Mucosa of rectum (tissue), 2 donors: ENCODE data around the gene PAAF1.
A peak's percentile ranks its signal among the peaks of the same experiment; 100 is the strongest.

ENCODE experiments used
- H3K27ac ChIP-seq, 2 donors: one replicate each; pipeline ENCODE4 v1.7.0; 2013; ENCODE audit warnings: inconsistent platforms in 2 of 2, low read depth in 2 of 2, low read length in 2 of 2
- H3K27me3 ChIP-seq, 2 donors: one replicate each; pipeline ENCODE4 v1.7.0; 2013; ENCODE audit warnings: low read length in 2 of 2; ENCODE audit not compliant: control insufficient read depth in 2 of 2, insufficient read depth in 2 of 2
- H3K36me3 ChIP-seq, 2 donors: one replicate each; pipeline ENCODE4 v1.7.0; 2013; ENCODE audit warnings: low read length in 2 of 2; ENCODE audit not compliant: control insufficient read depth in 2 of 2, insufficient read depth in 2 of 2
- H3K4me1 ChIP-seq, 2 donors: one replicate each; pipeline ENCODE4 v1.7.0; 2013; ENCODE audit warnings: low read length in 2 of 2, mild to moderate bottlenecking in 1 of 2; ENCODE audit not compliant: control insufficient read depth in 2 of 2, insufficient read depth in 2 of 2
- H3K4me3 ChIP-seq, 2 donors: one replicate each; pipeline ENCODE4 v1.7.0; 2013; ENCODE audit warnings: low read length in 2 of 2
- H3K9ac ChIP-seq, 2 donors: one replicate each; pipeline ENCODE4 v1.7.0; 2013; ENCODE audit warnings: low read length in 2 of 2, low read depth in 1 of 2, mild to moderate bottlenecking in 1 of 2
- H3K9me3 ChIP-seq, 2 donors: one replicate each; pipeline ENCODE4 v1.7.0; 2013; ENCODE audit warnings: low read length in 2 of 2; ENCODE audit not compliant: control insufficient read depth in 2 of 2
- donor health status: healthy.
- donor health status: Normal muscosa, but diverticular disease.

Gene PAAF1

GRCh38 chr11:73969091-73969490 lies 92.3 kb downstream of the PAAF1 start:
- Histone ChIP-seq H3K4me1 (peaks cover 13 to 17% of the 10 kb centered on the region in 2 donors), H3K9me3 (no peaks in the 10 kb centered on the region), H3K36me3 (no peaks in the 10 kb centered on the region), H3K27me3 (no peaks in the 10 kb centered on the region), H3K4me3 (no peak overlapping the region), H3K27ac (no peak overlapping the region), H3K9ac (no peak overlapping the region)

GRCh38 chr11:73969991-73970800 lies 93.4 kb downstream of the PAAF1 start:
- Histone ChIP-seq H3K4me3 (no peak overlapping the region), H3K27me3 (no peaks in the 10 kb centered on the region), H3K9ac (no peak overlapping the region), H3K4me1 (peaks cover 17 to 20% of the 10 kb centered on the region in 2 donors), H3K9me3 (no peaks in the 10 kb centered on the region), H3K36me3 (peaks cover 3 to 8% of the 10 kb centered on the region in 2 donors), H3K27ac (no peak overlapping the region)

GRCh38 chr11:73971175-73971719 lies 94.4 kb downstream of the PAAF1 start:
- peaks cover 11 to 18% of the 10 kb centered on the region in 2 donors for H3K36me3 ChIP-seq
- H3K9ac ChIP-seq = no peak overlapping the region
- no peaks in the 10 kb centered on the region for H3K9me3 ChIP-seq
- H3K27ac ChIP-seq = no peak overlapping the region
- no peaks in the 10 kb centered on the region for H3K27me3 ChIP-seq
- H3K4me3 ChIP-seq = no peak overlapping the region
- H3K4me1 ChIP-seq = peaks cover 17 to 20% of the 10 kb centered on the region in 2 donors

- Histone ChIP-seq H3K4me1 (peaks cover 17 to 20% of the 10 kb centered on the region in 2 donors), H3K27ac (no peak overlapping the region), H3K36me3 (peaks cover 20 to 28% of the 10 kb centered on the region in 2 donors)
Measured at GRCh38 chr11:73972187-73972586, 95.4 kb downstream of the PAAF1 start.

GRCh38 chr11:73972620-73973449 lies 96.0 kb downstream of the PAAF1 start:
- H3K9me3 ChIP-seq = no peaks in the 10 kb centered on the region
- peaks cover 20% of the 10 kb centered on the region in 2 donors for H3K4me1 ChIP-seq
- H3K27me3 ChIP-seq = no peaks in the 10 kb centered on the region
- H3K27ac ChIP-seq = peak overlapping the region in 1 of 2 donors; percentile 3
- H3K36me3 ChIP-seq = peaks cover 27 to 34% of the 10 kb centered on the region in 2 donors
- H3K4me3 ChIP-seq = no peak overlapping the region
- H3K9ac ChIP-seq = no peak overlapping the region

More at GRCh38 chr11:73972187-73972586, 95.4 kb downstream of the PAAF1 start:
- Histone ChIP-seq H3K9ac (no peak overlapping the region), H3K27me3 (no peaks in the 10 kb centered on the region), H3K9me3 (no peaks in the 10 kb centered on the region), H3K4me3 (no peak overlapping the region)

- H3K9me3 ChIP-seq = no peaks in the 10 kb centered on the region
- peak overlapping the region in 1 of 2 donors; percentile 43 for H3K27ac ChIP-seq
- no peaks in the 10 kb centered on the region for H3K27me3 ChIP-seq
- H3K9ac ChIP-seq = no peak overlapping the region
- peaks cover 27 to 32% of the 10 kb centered on the region in 2 donors for H3K4me1 ChIP-seq
- peaks cover 33 to 41% of the 10 kb centered on the region in 2 donors for H3K36me3 ChIP-seq
- H3K4me3 ChIP-seq = no peak overlapping the region
Measured at GRCh38 chr11:73974604-73975478, 98.0 kb downstream of the PAAF1 start.

GRCh38 chr11:73975479-73975757 lies 98.6 kb downstream of the PAAF1 start:
- no peaks in the 10 kb centered on the region for H3K27me3 ChIP-seq
- H3K4me1 ChIP-seq = peaks cover 33 to 38% of the 10 kb centered on the region in 2 donors
- H3K9ac ChIP-seq = no peak overlapping the region
- no peaks in the 10 kb centered on the region for H3K9me3 ChIP-seq
- H3K4me3 ChIP-seq = no peak overlapping the region
- peaks cover 33 to 41% of the 10 kb centered on the region in 2 donors for H3K36me3 ChIP-seq
- no peak overlapping the region for H3K27ac ChIP-seq

- Histone ChIP-seq H3K27me3 (no peaks in the 10 kb centered on the region), H3K36me3 (peaks cover 33 to 41% of the 10 kb centered on the region in 2 donors), H3K4me3 (no peak overlapping the region), H3K9ac (no peak overlapping the region), H3K27ac (no peak overlapping the region), H3K4me1 (peaks cover 38 to 46% of the 10 kb centered on the region in 2 donors), H3K9me3 (no peaks in the 10 kb centered on the region)
Measured at GRCh38 chr11:73976451-73977151, 99.8 kb downstream of the PAAF1 start.

GRCh38 chr11:73977856-73978519 lies 101.2 kb downstream of the PAAF1 start:
- Histone ChIP-seq H3K4me1 (peaks cover 40 to 47% of the 10 kb centered on the region in 2 donors), H3K9me3 (no peaks in the 10 kb centered on the region), H3K36me3 (peaks cover 33 to 41% of the 10 kb centered on the region in 2 donors), H3K27ac (no peak overlapping the region), H3K27me3 (no peaks in the 10 kb centered on the region), H3K9ac (no peak overlapping the region), H3K4me3 (no peak overlapping the region)
